Cardiac muscle cell (in vitro differentiated cells and primary cell): ENCODE data around the gene NME7. TPM values are rescaled to one million over a fixed set of nuclear protein-coding genes. Genes with fewer than 3 reads are reported as not detected.
"Not testable (repeated sequence)": the region's sequence is repeated elsewhere in the genome, so short reads cannot be mapped to it uniquely, and the experiment has no call there.

Source experiments
- DNase-seq, 2 donors: peaks; one replicate each; pipeline versions ENCODE4 v3.0.0 to v3.0.0-alpha.2; 2010 to 2017; ENCODE audit warnings: low read depth in 1 of 2, low spot score in 1 of 2
- H3K27ac ChIP-seq: fragments of 200-600 bp; sonication (generic); 2 replicates; pipeline ENCODE4 v1.5.1; 2016
- H3K27me3 ChIP-seq: fragments of 200-600 bp; sonication (generic); 2 replicates; pipeline ENCODE4 v1.6.0; 2016; ENCODE audit warnings: control low read depth
- H3K36me3 ChIP-seq: fragments of 200-600 bp; sonication (generic); 2 replicates; pipeline ENCODE4 v1.5.1; 2016; ENCODE audit warnings: control low read depth
- H3K4me1 ChIP-seq: fragments of 200-600 bp; sonication (generic); 2 replicates; pipeline ENCODE4 v1.8.1; 2017; ENCODE audit warnings: low read depth, mild to moderate bottlenecking, mixed run types
- H3K4me3 ChIP-seq: fragments of 200-600 bp; sonication (generic); 2 replicates; pipeline ENCODE4 v1.5.1; 2016; ENCODE audit warnings: mild to moderate bottlenecking
- H3K9me3 ChIP-seq: fragments of 200-600 bp; sonication (generic); 2 replicates; pipeline ENCODE4 v1.5.1; 2017; ENCODE audit warnings: low read depth, mild to moderate bottlenecking, control low read depth
- polyA plus RNA-seq: library from polyadenylated mRNA; unstranded; fragments of >200 nt; fragmentation: Nextera tagmentation; extraction: Ambion mirVana; gene quantifications from 2 replicates; pipeline ENCODE4 v1.2.1, GENCODE V29; 2016
- total RNA-seq: library from RNA; depleted of rRNA; stranded (reverse); fragments of >200 nt; gene quantifications from 2 replicates; pipeline ENCODE4 v1.2.3, GENCODE V29; 2016
- TF ChIP-seq, protein P1 (sequence below): IDR thresholded peaks from 2 replicates; pipeline ENCODE4 v1.5.1; 2012; ENCODE audit warnings: low read depth, mild to moderate bottlenecking, low read length

Gene NME7
- total and polyA plus RNA-seq, 2 experiments from 2014 or later, result 10.1 to 110 TPM

DNA sequence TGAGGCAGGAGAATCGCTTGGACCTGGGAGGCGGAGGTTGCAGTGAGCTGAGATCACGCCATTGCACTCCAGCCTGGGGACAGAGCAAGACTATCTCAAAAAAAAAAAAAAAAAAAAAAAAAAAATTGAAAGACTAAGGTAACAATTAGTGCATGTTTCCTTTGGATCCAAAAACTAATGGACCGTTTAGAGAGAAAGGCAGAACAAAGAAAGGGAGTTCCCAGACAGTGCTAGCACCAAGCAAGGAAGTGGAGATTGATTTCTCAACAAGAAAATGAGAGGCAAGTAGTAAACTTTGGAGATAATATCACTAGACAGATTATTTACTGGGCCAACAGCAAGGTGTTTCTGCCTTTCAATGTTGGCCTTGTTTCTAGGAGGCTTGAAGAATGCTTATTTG, 236.9 kb downstream of the NME7 start:
- Histone ChIP-seq H3K4me1 (peaks cover 45% of the 10 kb centered on the region), H3K9me3 (no peaks in the 10 kb centered on the region), H3K27ac (peak overlapping the region; percentile 54), H3K36me3 (peaks cover 78% of the 10 kb centered on the region), H3K27me3 (no peaks in the 10 kb centered on the region), H3K4me3 (no peak overlapping the region)
- TF ChIP-seq, protein P1, sequence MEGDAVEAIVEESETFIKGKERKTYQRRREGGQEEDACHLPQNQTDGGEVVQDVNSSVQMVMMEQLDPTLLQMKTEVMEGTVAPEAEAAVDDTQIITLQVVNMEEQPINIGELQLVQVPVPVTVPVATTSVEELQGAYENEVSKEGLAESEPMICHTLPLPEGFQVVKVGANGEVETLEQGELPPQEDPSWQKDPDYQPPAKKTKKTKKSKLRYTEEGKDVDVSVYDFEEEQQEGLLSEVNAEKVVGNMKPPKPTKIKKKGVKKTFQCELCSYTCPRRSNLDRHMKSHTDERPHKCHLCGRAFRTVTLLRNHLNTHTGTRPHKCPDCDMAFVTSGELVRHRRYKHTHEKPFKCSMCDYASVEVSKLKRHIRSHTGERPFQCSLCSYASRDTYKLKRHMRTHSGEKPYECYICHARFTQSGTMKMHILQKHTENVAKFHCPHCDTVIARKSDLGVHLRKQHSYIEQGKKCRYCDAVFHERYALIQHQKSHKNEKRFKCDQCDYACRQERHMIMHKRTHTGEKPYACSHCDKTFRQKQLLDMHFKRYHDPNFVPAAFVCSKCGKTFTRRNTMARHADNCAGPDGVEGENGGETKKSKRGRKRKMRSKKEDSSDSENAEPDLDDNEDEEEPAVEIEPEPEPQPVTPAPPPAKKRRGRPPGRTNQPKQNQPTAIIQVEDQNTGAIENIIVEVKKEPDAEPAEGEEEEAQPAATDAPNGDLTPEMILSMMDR, result no peak
- no peak for DNase-seq

DNA sequence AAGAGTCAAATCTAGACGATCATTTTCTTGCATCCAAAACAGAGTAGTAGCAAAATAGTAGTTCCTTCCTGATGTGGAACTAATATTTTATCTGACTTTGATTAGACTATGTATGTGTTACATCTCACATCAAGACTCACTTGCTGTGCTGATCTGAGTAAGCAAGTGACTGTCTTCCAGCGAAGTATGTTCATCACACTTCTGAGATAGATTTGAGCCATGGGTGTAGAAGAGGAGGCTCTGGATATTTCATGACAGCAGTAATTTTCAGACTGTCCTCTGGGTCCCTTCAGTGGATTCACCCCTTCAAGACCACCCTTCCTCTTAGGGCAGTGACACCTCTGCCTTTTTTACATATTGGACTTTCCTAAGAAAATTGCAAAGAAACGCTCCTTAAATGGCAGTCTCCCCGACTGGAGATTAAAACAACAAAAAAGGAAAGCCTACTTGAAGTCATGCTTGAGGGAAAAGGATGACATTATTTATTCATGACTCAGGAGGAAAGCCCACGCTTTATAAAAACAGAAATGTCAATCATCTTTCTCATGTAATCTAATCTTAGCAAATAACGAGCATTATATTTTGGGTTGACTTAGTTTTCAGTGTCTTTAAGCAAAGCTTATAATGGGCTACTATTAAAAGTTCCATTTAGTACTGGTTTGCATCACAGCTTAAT, 238.3 kb downstream of the NME7 start:
- TF ChIP-seq, protein P1, result no peak
- peaks cover 41% of the 10 kb centered on the region for H3K4me1 ChIP-seq
- no peak for DNase-seq
- no peaks in the 10 kb centered on the region for H3K27me3 ChIP-seq
- H3K36me3 ChIP-seq, result peaks cover 93% of the 10 kb centered on the region
- peak overlapping the region; percentile 67 for H3K27ac ChIP-seq
- H3K4me3 ChIP-seq, result no peak overlapping the region
- H3K9me3 ChIP-seq, result no peaks in the 10 kb centered on the region

DNA sequence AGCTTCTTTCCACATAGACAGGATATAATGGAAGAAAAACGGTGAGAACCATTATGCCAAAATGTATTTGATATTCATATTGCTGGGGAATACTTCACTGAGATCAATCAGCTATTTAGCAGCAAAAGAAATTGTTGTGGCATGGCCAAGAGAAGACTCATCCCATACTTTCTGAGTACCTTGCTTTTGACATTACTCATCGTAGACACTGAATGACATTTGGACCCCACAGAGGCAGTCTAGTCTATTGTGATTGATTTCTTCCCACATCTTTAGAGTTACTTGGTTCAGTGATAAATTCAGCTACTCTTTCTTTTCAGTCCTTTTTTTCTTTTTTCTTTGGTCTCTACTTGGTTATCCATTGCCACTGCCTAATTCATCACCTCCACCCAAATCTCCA, 239.0 kb downstream of the NME7 start:
- H3K36me3 ChIP-seq, result peaks cover 93% of the 10 kb centered on the region
- peak overlapping the region; percentile 67 for H3K27ac ChIP-seq

DNA sequence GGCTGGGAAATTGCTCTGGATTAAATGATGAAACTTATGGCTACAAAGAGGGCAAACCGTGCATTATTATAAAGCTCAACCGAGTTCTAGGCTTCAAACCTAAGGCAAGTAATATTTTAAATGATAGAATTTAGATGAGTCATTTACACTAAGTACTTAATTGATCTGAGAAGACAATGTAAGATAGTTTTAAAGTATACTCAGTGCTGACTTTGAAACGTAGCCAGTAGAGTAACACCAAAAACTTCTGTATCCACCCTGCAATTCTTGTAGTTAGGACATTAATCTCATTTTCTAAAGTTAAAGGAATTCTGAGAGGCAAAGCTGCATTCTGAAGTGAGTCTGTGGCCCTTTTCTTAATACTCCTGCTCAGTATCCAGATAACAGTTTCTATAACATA, 240.3 kb downstream of the NME7 start:
- H3K27ac ChIP-seq, result peak overlapping the region; percentile 67
- no peaks in the 10 kb centered on the region for H3K27me3 ChIP-seq
- no peak for DNase-seq
- no peak overlapping the region for H3K4me3 ChIP-seq
- no peaks in the 10 kb centered on the region for H3K9me3 ChIP-seq
- peaks cover 45% of the 10 kb centered on the region for H3K4me1 ChIP-seq
- H3K36me3 ChIP-seq, result peaks cover 89% of the 10 kb centered on the region
- TF ChIP-seq, protein P1, result no peak

More for the DNA sequence above, 239.0 kb downstream of the NME7 start:
- DNase-seq, result no peak
- TF ChIP-seq, protein P1, result no peak
- Histone ChIP-seq H3K4me1 (peaks cover 41% of the 10 kb centered on the region), H3K9me3 (no peaks in the 10 kb centered on the region), H3K4me3 (no peak overlapping the region), H3K27me3 (no peaks in the 10 kb centered on the region)

DNA sequence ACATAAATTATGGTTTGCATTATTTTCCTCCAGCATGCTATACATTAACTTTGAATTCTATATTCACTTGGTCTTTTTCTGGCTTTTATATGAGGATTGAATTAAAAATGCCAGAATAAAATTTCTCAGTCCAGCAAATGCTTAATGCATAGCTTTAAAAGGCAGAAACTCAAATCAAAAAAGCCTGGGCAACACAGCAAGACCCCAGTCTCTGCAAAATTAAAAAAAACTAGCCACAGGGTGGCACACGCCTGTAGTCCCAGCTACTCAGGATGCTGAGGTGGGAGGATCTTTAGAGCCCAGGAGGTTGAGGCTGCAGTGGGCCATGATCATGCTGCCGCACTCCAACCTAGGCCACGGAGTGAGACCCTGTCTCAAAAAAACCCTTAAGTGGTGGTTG, 241.3 kb downstream of the NME7 start:
- no peaks in the 10 kb centered on the region for H3K27me3 ChIP-seq
- peaks cover 90% of the 10 kb centered on the region for H3K36me3 ChIP-seq
- DNase-seq, result no peak

DNA sequence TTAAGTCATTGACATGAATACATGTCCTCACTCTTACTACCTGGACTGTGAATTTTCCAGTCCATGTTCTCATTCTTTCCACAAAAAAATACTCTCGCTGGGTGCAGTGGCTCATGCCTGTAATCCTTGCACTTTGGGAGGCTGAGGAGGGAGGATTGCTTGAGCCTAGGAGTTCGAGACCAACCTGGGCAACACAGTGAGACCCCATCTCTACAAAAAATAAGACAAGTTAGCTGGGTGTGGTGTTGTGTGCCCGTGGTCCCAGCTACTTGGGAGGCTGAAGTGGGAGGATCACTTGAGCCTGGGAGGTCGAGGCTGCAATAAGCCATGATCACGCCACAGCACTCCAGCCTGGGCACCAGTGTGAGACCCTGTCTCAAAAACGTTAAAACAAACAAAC, 242.0 kb downstream of the NME7 start:
- H3K36me3 ChIP-seq, result peaks cover 87% of the 10 kb centered on the region
- not testable (repeated sequence) for H3K9me3 ChIP-seq, H3K4me3 ChIP-seq, H3K27ac ChIP-seq, H3K27me3 ChIP-seq, DNase-seq
- H3K4me1 ChIP-seq, result peaks cover 41% of the 10 kb centered on the region

More for the DNA sequence above, 241.3 kb downstream of the NME7 start:
- peak overlapping the region; percentile 37 for H3K27ac ChIP-seq
- H3K4me1 ChIP-seq, result peaks cover 48% of the 10 kb centered on the region
- H3K9me3 ChIP-seq, result no peaks in the 10 kb centered on the region
- TF ChIP-seq, protein P1, result no peak
- no peak overlapping the region for H3K4me3 ChIP-seq
